Calu3 (cell line): Measurements from ENCODE around the gene HECTD2. TPM values are rescaled to one million over a fixed set of nuclear protein-coding genes. Genes with fewer than 3 reads are reported as not detected.
"Not testable (repeated sequence)": the region's sequence is repeated elsewhere in the genome, so short reads cannot be mapped to it uniquely, and the experiment has no call there.

ENCODE experiments used
- BruUV-seq: library from RNA; stranded (reverse); fragments of 400-500 nt; replicated peaks from 2 replicates; lab custom pipeline; 2021; lab: Mats Ljungman, UMichigan
- CTCF ChIA-PET: fragments of 300-600 bp; sonication (Branson Sonifier 250); formaldehyde crosslinking; loops from one replicate; lab custom pipeline; 2022; ENCODE audit warnings: antibody characterized with exemption; lab: Charles Lee
- DNase-seq: peaks from one replicate; pipeline ENCODE4 v3.0.0; 2022
- H3K27ac Mint-ChIP-seq: one replicate; pipeline ENCODE4 v1.8.0; 2022; ENCODE audit warnings: mixed read lengths; ENCODE audit not compliant: unreplicated experiment
- H3K27me3 Mint-ChIP-seq: one replicate; pipeline ENCODE4 v1.8.0; 2022; ENCODE audit warnings: mixed read lengths; ENCODE audit not compliant: unreplicated experiment
- H3K36me3 Mint-ChIP-seq: one replicate; pipeline ENCODE4 v1.8.0; 2022; ENCODE audit warnings: mild to moderate bottlenecking, moderate library complexity, mixed read lengths; ENCODE audit not compliant: insufficient read depth, unreplicated experiment
- H3K4me1 Mint-ChIP-seq: one replicate; pipeline ENCODE4 v1.8.0; 2022; ENCODE audit warnings: mild to moderate bottlenecking, low read depth, mixed read lengths; ENCODE audit not compliant: unreplicated experiment
- H3K4me3 Mint-ChIP-seq: one replicate; pipeline ENCODE4 v1.8.0; 2022; ENCODE audit warnings: mild to moderate bottlenecking, low read depth, moderate library complexity, mixed read lengths; ENCODE audit not compliant: unreplicated experiment
- H3K9me3 Mint-ChIP-seq: one replicate; pipeline ENCODE4 v1.8.0; 2022; ENCODE audit warnings: low read depth, mixed read lengths; ENCODE audit not compliant: unreplicated experiment
- intact Hi-C: fragments of 100-400 bp; cut with micrococcal nuclease; formaldehyde crosslinking; loops from one replicate; pipeline ENCODE4 v1.10.0; 2022; ENCODE audit not compliant: unreplicated experiment
- total RNA-seq: library from RNA; stranded (reverse); gene quantifications from 2 replicates; pipeline ENCODE4 v1.2.3, GENCODE V29; 2022
- TF ChIP-seq, protein P1 (sequence below): fragments of 200-600 bp; IDR thresholded peaks from one replicate; pipeline ENCODE4 v1.8.0; 2022; ENCODE audit warnings: antibody characterized with exemption; ENCODE audit not compliant: unreplicated experiment

HECTD2 gene
- total RNA-seq, 1 experiment from 2014 or later: 2.7 TPM

DNA sequence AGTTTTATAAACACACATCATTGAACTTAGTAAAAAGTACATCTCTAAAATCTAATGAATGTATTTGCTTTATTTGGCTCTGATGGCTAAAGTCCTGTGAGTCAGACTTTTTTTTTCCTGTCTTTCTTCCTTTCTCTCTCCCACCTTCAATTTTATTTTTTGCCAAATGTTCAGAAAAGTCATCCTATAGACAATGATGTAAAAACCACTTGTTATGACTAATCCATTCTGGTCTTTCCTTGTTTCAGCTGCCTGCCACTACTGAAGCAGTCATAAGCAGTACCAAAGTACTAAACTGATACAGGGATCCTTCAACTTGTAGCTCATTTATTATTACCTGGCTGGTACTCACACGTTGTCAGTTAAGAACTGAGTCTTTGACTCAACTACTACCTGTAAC lies 23.9 kb downstream of the HECTD2 start:
- no peak for DNase-seq
- Mint-ChIP-seq H3K9me3 (no peaks in the 10 kb centered on the region), H3K27me3 (no peaks in the 10 kb centered on the region), H3K27ac (no peak overlapping the region), H3K4me1 (no peaks in the 10 kb centered on the region), H3K4me3 (no peak overlapping the region), H3K36me3 (no peaks in the 10 kb centered on the region)
- intact Hi-C loops: no loop called here
- TF ChIP-seq, protein P1, sequence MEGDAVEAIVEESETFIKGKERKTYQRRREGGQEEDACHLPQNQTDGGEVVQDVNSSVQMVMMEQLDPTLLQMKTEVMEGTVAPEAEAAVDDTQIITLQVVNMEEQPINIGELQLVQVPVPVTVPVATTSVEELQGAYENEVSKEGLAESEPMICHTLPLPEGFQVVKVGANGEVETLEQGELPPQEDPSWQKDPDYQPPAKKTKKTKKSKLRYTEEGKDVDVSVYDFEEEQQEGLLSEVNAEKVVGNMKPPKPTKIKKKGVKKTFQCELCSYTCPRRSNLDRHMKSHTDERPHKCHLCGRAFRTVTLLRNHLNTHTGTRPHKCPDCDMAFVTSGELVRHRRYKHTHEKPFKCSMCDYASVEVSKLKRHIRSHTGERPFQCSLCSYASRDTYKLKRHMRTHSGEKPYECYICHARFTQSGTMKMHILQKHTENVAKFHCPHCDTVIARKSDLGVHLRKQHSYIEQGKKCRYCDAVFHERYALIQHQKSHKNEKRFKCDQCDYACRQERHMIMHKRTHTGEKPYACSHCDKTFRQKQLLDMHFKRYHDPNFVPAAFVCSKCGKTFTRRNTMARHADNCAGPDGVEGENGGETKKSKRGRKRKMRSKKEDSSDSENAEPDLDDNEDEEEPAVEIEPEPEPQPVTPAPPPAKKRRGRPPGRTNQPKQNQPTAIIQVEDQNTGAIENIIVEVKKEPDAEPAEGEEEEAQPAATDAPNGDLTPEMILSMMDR: no peak
- no TSS peak for BruUV-seq
- CTCF ChIA-PET: interaction anchor here (0.6 kb wide), 1 partner anchor 67 kb away, joined by 6 read pairs; no protein-coding TSS in a partner anchor

DNA sequence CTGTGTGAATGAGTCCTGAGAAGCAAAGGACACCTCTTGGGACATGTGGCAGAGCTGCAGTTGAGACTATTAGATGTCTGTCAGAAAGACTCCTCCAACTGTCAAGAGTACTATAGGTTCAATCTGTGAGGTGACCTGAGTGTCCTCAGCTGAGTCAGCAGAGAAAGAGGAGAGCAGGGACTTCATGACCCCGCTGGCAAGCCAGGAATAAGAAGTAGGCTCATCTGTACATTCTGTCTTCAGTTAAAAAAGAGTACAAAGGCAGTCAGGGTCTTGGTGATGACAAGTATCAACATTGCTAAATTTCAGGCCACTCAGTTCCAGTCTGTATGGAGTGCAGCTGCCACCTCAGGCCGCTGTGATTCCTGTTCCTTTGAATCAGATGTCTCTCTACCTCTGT lies 25.1 kb downstream of the HECTD2 start:
- BruUV-seq: no TSS peak
- CTCF ChIA-PET: no interaction called here
- no peaks in the 10 kb centered on the region for H3K27me3 Mint-ChIP-seq
- no peak overlapping the region for H3K27ac Mint-ChIP-seq
- no peaks in the 10 kb centered on the region for H3K9me3 Mint-ChIP-seq
- no peak overlapping the region for H3K4me3 Mint-ChIP-seq
- TF ChIP-seq, protein P1: no peak
- intact Hi-C loops: no loop called here
- no peak for DNase-seq
- no peaks in the 10 kb centered on the region for H3K36me3 Mint-ChIP-seq
- no peaks in the 10 kb centered on the region for H3K4me1 Mint-ChIP-seq

DNA sequence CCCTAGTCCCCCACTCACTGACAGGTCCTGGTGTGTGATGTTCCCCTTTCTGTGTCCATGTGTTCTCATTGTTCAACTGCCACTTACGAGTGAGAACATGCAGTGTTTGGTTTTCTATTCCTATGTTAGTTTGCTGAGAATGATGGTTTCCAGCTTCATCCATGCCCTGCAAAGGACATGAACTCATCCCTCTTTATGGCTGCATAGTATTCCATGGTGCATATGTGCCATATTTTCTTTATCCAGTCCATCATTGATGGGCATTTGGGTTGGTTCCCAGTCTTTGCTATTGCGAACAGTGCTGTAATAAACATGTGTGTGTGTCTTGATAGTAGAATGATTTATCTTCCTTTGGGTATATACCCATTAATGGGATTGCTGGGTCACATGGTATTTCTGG lies 28.1 kb downstream of the HECTD2 start:
- intact Hi-C loops: not testable (repeated sequence)

DNA sequence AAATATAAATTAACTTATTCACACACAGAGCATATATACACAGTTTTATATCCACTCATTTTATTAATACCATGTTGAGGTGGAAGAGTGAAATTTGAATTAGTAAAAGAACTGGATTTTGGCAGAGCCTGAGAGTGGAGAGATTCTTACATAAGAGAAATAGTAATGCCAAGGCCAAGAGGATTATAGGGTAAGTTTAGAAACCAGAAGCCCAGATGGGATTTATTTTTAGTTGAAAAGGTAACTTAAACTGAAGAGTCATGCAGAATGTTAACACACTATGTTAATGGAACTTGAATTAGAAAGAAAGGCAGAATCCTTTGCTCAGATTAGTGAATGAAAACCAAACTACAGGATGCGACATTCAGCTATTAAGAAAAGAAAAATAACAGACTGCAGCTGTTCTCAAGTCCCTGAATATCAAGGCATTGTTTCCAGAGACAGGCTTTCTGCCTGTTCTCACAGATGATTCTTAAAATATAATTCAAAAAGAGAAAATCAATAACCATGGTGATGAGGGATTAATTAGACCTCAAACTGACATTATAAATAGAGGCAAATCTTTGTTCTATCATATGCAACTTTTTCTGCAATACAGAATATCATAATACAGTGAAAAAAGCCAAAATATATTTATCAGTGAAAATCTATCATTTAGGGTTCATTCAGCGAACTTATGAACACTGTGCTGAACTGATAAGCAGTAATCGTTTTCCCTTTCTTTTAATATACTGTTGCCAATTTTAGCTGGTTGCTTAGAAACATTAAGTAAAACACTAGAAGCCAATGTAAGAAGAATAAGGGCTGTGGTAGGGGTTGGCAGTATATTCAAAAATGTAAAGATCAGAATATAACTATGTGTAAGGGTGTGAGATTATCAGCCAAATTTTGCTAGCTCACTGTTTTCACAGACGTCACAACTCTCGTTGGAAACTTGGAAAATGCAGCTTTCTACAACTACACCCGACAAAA lies 34.4 kb downstream of the HECTD2 start:
- Mint-ChIP-seq H3K27ac (no peak overlapping the region), H3K27me3 (no peaks in the 10 kb centered on the region), H3K4me1 (no peaks in the 10 kb centered on the region), H3K9me3 (no peaks in the 10 kb centered on the region), H3K36me3 (no peaks in the 10 kb centered on the region), H3K4me3 (no peak overlapping the region)
- no TSS peak for BruUV-seq
- TF ChIP-seq, protein P1: no peak
- DNase-seq: no peak
- CTCF ChIA-PET: no interaction called here
- intact Hi-C loops: no loop called here

More for the DNA sequence above, 28.1 kb downstream of the HECTD2 start:
- H3K9me3 Mint-ChIP-seq, DNase-seq, BruUV-seq, H3K27me3 Mint-ChIP-seq, H3K27ac Mint-ChIP-seq, H3K4me1 Mint-ChIP-seq, H3K4me3 Mint-ChIP-seq, H3K36me3 Mint-ChIP-seq, CTCF ChIA-PET: not testable (repeated sequence)

DNA sequence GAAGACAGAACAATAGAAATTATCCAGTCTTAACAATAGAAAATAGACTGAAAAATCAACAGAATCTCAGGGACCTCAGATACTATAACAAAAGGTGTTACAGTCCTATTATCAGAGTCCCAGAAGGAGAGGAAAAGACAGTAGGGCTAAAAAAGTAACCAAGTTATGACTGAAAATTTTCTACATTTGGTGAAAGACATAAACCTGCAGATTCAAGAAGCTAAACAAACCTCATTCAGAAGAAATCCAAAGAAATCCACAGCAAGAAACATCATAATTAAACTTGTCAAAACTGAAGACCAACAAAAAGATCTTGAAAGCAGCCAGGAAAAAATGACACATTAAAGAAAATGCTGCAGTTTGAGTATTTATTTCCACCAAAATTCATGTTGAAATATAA lies 41.9 kb downstream of the HECTD2 start:
- intact Hi-C loops: no loop called here
- CTCF ChIA-PET: no interaction called here
- H3K27me3 Mint-ChIP-seq: no peaks in the 10 kb centered on the region
- peaks cover 7% of the 10 kb centered on the region for H3K9me3 Mint-ChIP-seq
- TF ChIP-seq, protein P1: no peak
- H3K27ac Mint-ChIP-seq: no peak overlapping the region
- H3K36me3 Mint-ChIP-seq: no peaks in the 10 kb centered on the region
- no peak overlapping the region for H3K4me3 Mint-ChIP-seq
- no TSS peak for BruUV-seq
- H3K4me1 Mint-ChIP-seq: no peaks in the 10 kb centered on the region
- no peak for DNase-seq
